IPS DF 6.9 (cell line): ENCODE measurements around the gene ARL15.

Source experiments
- DNase-seq: peaks from one replicate; pipeline ENCODE4 v3.0.0-alpha.2; 2013; ENCODE audit warnings: low read depth, low spot score
- H3K27ac ChIP-seq: one replicate; pipeline ENCODE4 v1.5.1; 2013; ENCODE audit warnings: low read length, control low read depth
- H3K27me3 ChIP-seq: 2 replicates; pipeline ENCODE4 v1.6.1; 2013; ENCODE audit warnings: mild to moderate bottlenecking, low read length; ENCODE audit not compliant: control insufficient read depth, insufficient read depth
- H3K36me3 ChIP-seq: 2 replicates; pipeline ENCODE4 v1.6.1; 2013; ENCODE audit warnings: low read length; ENCODE audit not compliant: control insufficient read depth, insufficient read depth
- H3K4me1 ChIP-seq: 2 replicates; pipeline ENCODE4 v1.6.1; 2013; ENCODE audit warnings: low read length; ENCODE audit not compliant: control insufficient read depth, insufficient read depth
- H3K4me3 ChIP-seq: 2 replicates; pipeline ENCODE4 v1.5.1; 2013; ENCODE audit warnings: mild to moderate bottlenecking, low read length
- H3K9me3 ChIP-seq: 2 replicates; pipeline ENCODE4 v1.6.1; 2013; ENCODE audit warnings: low read length, inconsistent platforms; ENCODE audit not compliant: control insufficient read depth, insufficient read depth
- WGBS: extraction: QIAGEN DNeasy Blood & Tissue Kit; methylation state at CpG from one replicate; pipeline ENCODE4 v1.1.7; 2013; ENCODE audit warnings: mixed read lengths, missing lambda C conversion rate; ENCODE audit not compliant: insufficient read length, insufficient coverage; 5-methylcytosine and 5-hydroxymethylcytosine counted together

ARL15 gene

GRCh38 chr5:53915120-53915519 is 395.3 kb downstream of the ARL15 start:
- no CpG with 5 or more reads among the region's 1 CpG for WGBS
- Histone ChIP-seq H3K36me3 (no peaks in the 10 kb centered on the region), H3K9me3 (no peaks in the 10 kb centered on the region), H3K27me3 (no peaks in the 10 kb centered on the region), H3K27ac (no peak overlapping the region), H3K4me1 (no peaks in the 10 kb centered on the region; the same call in 1 of the 2 replicates), H3K4me3 (no peak overlapping the region)
- DNase-seq = no peak

DNA sequence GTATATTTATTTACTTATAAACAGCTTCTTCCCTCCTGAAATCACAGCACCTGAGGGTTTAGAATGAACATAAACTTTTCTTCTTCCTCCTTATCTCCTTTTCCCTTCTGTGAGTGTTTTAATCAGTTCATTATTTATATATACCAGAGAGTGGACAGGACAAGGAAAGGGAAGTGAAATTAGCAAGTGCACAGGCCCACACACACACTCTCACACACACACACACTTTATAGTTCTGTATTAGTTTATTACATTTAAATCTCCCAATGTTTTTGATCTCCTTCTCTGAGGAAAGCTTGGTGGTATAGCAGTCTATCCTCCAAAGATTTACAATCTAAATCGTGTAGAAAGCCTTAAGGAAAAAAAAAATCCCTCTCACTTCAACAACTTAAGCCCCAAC is 396.4 kb downstream of the ARL15 start:
- no peak overlapping the region for H3K4me3 ChIP-seq
- WGBS = no CpG with 5 or more reads among the region's 1 CpG

GRCh38 chr5:53908757-53909156 is 401.6 kb downstream of the ARL15 start:
- WGBS = no CpG with 5 or more reads among the region's 2 CpGs
- no peak for DNase-seq
- no peak overlapping the region for H3K4me3 ChIP-seq
- H3K4me1 ChIP-seq = no peaks in the 10 kb centered on the region
- H3K36me3 ChIP-seq = no peaks in the 10 kb centered on the region
- no peaks in the 10 kb centered on the region for H3K27me3 ChIP-seq
- H3K27ac ChIP-seq = no peak overlapping the region
- no peaks in the 10 kb centered on the region for H3K9me3 ChIP-seq

More for the DNA sequence above, 396.4 kb downstream of the ARL15 start:
- H3K27ac ChIP-seq = no peak overlapping the region
- no peaks in the 10 kb centered on the region for H3K9me3 ChIP-seq
- DNase-seq = no peak
- H3K27me3 ChIP-seq = no peaks in the 10 kb centered on the region
- no peaks in the 10 kb centered on the region for H3K36me3 ChIP-seq
- no peaks in the 10 kb centered on the region; the same call in 1 of the 2 replicates for H3K4me1 ChIP-seq

DNA sequence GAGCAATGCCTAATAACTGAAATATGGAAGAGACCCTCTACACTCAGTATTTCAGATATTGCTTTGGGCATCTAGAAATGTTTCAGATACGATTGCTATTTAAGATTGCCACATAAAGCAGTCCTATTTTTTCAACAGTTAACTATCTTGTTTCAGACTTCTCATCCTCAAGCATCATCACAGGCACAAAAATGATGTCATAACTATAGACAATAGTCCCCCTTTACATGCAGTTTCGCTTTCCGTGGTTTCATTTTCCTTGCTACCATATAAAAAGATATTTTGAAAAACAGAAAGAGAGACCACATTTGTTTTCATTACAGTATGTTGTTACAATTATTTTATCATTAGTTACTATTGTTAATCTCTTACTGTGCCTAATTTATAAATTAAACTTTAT is 402.5 kb downstream of the ARL15 start:
- Histone ChIP-seq H3K27me3 (no peaks in the 10 kb centered on the region), H3K27ac (no peak overlapping the region), H3K36me3 (no peaks in the 10 kb centered on the region), H3K4me1 (no peaks in the 10 kb centered on the region), H3K9me3 (no peaks in the 10 kb centered on the region), H3K4me3 (no peak overlapping the region)
- no CpG with 5 or more reads among the region's 3 CpGs for WGBS
- DNase-seq = no peak

- Histone ChIP-seq H3K36me3 (no peaks in the 10 kb centered on the region), H3K4me1 (no peaks in the 10 kb centered on the region), H3K4me3 (no peak overlapping the region), H3K27ac (no peak overlapping the region), H3K9me3 (no peaks in the 10 kb centered on the region), H3K27me3 (no peaks in the 10 kb centered on the region)
- DNase-seq = no peak
- WGBS = no CpG with 5 or more reads among the region's 1 CpG
These were observed 403.6 kb downstream of the ARL15 start for GRCh38 chr5:53906736-53907135.

DNA sequence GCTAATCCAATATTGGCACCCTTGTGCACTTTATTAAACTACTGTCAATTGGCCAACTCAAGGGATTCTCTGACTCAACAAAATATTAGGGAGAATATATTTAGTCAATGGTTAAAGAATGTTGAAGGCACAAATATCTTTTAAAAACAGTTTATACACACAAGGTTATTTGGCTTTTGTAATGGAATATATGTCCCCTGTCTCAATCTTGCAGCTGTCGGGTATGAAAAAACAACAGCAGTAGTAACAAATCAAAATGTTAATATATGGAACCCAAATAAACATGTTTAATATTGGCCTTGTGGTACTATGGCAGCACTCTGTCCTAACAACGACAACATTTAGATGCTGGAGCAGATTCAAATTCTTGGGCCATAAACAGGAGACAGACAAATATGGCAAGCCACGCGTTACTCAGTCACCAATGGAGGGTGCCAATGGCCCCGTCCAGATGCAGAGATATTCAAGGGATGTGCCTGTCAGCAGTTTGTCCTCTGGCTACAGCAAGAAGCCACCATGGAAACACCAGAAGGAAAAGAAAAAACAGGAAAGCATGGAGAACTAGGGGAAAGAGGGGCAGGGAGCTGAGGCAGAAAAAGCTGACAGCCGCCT is 408.0 kb downstream of the ARL15 start:
- H3K4me1 ChIP-seq = no peaks in the 10 kb centered on the region
- H3K27me3 ChIP-seq = no peaks in the 10 kb centered on the region
- no peak for DNase-seq
- WGBS = no CpG with 5 or more reads among the region's 6 CpGs
- no peaks in the 10 kb centered on the region for H3K9me3 ChIP-seq
- H3K4me3 ChIP-seq = no peak overlapping the region
- no peaks in the 10 kb centered on the region for H3K36me3 ChIP-seq
- no peak overlapping the region for H3K27ac ChIP-seq

DNA sequence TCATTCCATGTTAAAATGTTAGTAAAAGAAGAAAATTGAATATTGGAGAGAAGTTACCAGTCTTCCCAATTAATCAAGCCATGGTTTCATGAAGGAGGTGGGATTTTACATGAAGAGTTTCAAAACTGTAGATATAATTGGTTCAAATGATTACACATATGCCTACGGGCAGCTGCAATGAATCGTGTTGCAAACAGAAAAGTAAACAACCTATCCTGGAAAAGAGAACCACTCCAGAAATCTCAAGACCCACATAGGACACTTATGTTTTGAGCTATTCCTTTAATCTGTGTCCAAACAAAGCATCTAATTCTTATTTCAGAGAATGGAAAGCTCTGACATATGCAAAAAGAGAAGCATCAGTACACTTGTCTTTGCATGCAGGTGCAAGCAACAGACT is 409.7 kb downstream of the ARL15 start:
- no peaks in the 10 kb centered on the region for H3K27me3 ChIP-seq
- H3K27ac ChIP-seq = no peak overlapping the region
- no peak for DNase-seq
- no peaks in the 10 kb centered on the region for H3K36me3 ChIP-seq
- no CpG with 5 or more reads among the region's 2 CpGs for WGBS
- no peak overlapping the region for H3K4me3 ChIP-seq
- no peaks in the 10 kb centered on the region for H3K4me1 ChIP-seq
- H3K9me3 ChIP-seq = no peaks in the 10 kb centered on the region

GRCh38 chr5:53895091-53895683 is 415.2 kb downstream of the ARL15 start:
- Histone ChIP-seq H3K4me1 (no peaks in the 10 kb centered on the region), H3K27ac (no peak overlapping the region), H3K4me3 (no peak overlapping the region), H3K9me3 (no peaks in the 10 kb centered on the region), H3K27me3 (no peaks in the 10 kb centered on the region), H3K36me3 (no peaks in the 10 kb centered on the region)
- DNase-seq = no peak
- no CpG with 5 or more reads among the region's 3 CpGs for WGBS

DNA sequence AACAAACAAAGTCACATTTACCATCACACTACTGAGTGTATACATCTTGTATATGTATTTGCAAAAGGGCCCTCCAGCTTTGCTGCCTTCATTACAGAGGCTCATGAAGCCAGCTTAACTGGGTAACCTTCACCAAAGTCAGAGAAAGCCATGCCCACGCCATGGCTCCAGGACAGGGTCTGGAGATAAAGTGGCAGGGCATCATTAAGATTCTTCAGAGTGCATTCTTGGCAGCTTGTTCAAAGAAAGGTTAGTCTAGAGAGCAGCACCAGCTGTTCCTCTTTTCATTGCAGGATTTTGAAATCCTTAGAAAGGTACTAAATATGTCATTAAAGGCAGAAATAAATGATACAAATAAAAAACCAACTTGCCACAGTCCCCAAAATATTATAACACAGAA is 416.7 kb downstream of the ARL15 start:
- no peaks in the 10 kb centered on the region for H3K9me3 ChIP-seq
- no peaks in the 10 kb centered on the region for H3K36me3 ChIP-seq
- no peak for DNase-seq
- no peak overlapping the region for H3K4me3 ChIP-seq
- no CpG with 5 or more reads among the region's 1 CpG for WGBS
- H3K27ac ChIP-seq = no peak overlapping the region
- H3K27me3 ChIP-seq = no peaks in the 10 kb centered on the region
- H3K4me1 ChIP-seq = no peaks in the 10 kb centered on the region

- H3K4me3 ChIP-seq = no peak overlapping the region
- WGBS = no CpG with 5 or more reads among the region's 1 CpG
- no peaks in the 10 kb centered on the region for H3K4me1 ChIP-seq
These were observed 418.1 kb downstream of the ARL15 start for GRCh38 chr5:53892224-53892623.

DNA sequence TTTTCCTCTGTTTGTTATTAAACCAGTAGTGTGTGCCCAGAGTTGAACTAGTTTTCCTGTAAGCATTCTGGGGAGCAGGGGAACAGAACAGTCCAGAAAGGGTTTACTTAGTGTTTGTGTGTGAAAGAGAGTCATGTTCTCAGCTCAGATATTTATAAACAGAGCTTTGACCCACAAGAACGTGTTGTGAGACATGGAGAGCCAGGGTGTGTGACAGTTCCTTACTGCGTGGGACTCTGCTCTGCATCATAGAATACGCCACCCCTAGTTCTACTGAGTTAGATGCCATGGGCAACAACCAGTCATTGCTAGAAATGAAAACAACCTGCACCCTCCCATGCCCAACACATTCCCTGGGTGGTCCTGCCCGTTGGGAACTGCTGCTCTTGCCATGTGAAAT is 419.2 kb downstream of the ARL15 start:
- Histone ChIP-seq H3K9me3 (no peaks in the 10 kb centered on the region), H3K4me3 (no peak overlapping the region), H3K27ac (no peak overlapping the region), H3K4me1 (no peaks in the 10 kb centered on the region), H3K36me3 (no peaks in the 10 kb centered on the region), H3K27me3 (no peaks in the 10 kb centered on the region)
- WGBS = no CpG with 5 or more reads among the region's 4 CpGs
- DNase-seq = no peak

More at GRCh38 chr5:53892224-53892623, 418.1 kb downstream of the ARL15 start:
- DNase-seq = no peak
- H3K27me3 ChIP-seq = no peaks in the 10 kb centered on the region
- H3K9me3 ChIP-seq = no peaks in the 10 kb centered on the region
- no peak overlapping the region for H3K27ac ChIP-seq
- no peaks in the 10 kb centered on the region for H3K36me3 ChIP-seq
